Loucy (cell line): ENCODE measurements around the gene TARBP1.
A peak's percentile ranks its signal among the peaks of the same experiment; 100 is the strongest.
"Not testable (repeated sequence)": the region's sequence is repeated elsewhere in the genome, so short reads cannot be mapped to it uniquely, and the experiment has no call there.

Experiments
- H2AFZ ChIP-seq: fragments of 200-600 bp; sonication (generic); 2 replicates; pipeline ENCODE4 v1.6.0; 2016; ENCODE audit warnings: antibody characterized with exemption, mild to moderate bottlenecking, low read length, moderate library complexity
- H3F3A ChIP-seq: fragments of 200-600 bp; 2 replicates; pipeline ENCODE4 v1.6.0; 2016; ENCODE audit warnings: antibody characterized with exemption, low read depth, mild to moderate bottlenecking
- H3K27me3 ChIP-seq: fragments of 200-600 bp; sonication (generic); 2 replicates; pipeline ENCODE4 v1.6.1; 2014; ENCODE audit warnings: low read length, mild to moderate bottlenecking; ENCODE audit not compliant: insufficient read depth, poor library complexity, severe bottlenecking
- H3K36me3 ChIP-seq: fragments of 200-600 bp; sonication (generic); 2 replicates; pipeline ENCODE4 v1.6.1; 2016; ENCODE audit warnings: low read length; ENCODE audit not compliant: insufficient read depth
- H3K4me1 ChIP-seq: fragments of 200-600 bp; sonication (generic); 2 replicates; pipeline ENCODE4 v1.5.1; 2014; ENCODE audit warnings: low read length, mild to moderate bottlenecking; ENCODE audit not compliant: insufficient read depth, poor library complexity, severe bottlenecking
- H3K4me2 ChIP-seq: fragments of 200-600 bp; sonication (generic); 2 replicates; pipeline ENCODE4 v1.6.0; 2014; ENCODE audit warnings: antibody characterized with exemption, low read length, low read depth, mild to moderate bottlenecking; ENCODE audit not compliant: poor library complexity, severe bottlenecking
- H3K4me3 ChIP-seq: fragments of 200-600 bp; sonication (generic); 2 replicates; pipeline ENCODE4 v1.5.1; 2014; ENCODE audit warnings: low read length, mild to moderate bottlenecking, mixed read lengths; ENCODE audit not compliant: poor library complexity, severe bottlenecking
- H3K79me2 ChIP-seq: fragments of 200-600 bp; sonication (generic); 2 replicates; pipeline ENCODE4 v1.6.1; 2014; ENCODE audit warnings: low read length; ENCODE audit not compliant: insufficient read depth
- H3K9ac ChIP-seq: fragments of 200-600 bp; sonication (generic); 2 replicates; pipeline ENCODE4 v1.6.0; 2014; ENCODE audit warnings: mild to moderate bottlenecking, low read depth, low read length, moderate library complexity; ENCODE audit not compliant: poor library complexity, severe bottlenecking
- H3K9me2 ChIP-seq: fragments of 200-600 bp; sonication (generic); replicated peaks from 2 replicates; pipeline ENCODE4 v1.6.1; 2016; ENCODE audit warnings: low read depth, low read length, mixed read lengths
- H3K9me3 ChIP-seq: fragments of 200-600 bp; sonication (generic); 2 replicates; pipeline ENCODE4 v1.6.1; 2014; ENCODE audit warnings: mild to moderate bottlenecking, antibody characterized with exemption, low read length, low read depth; ENCODE audit not compliant: insufficient read depth
- H4K20me1 ChIP-seq: fragments of 200-600 bp; sonication (generic); 2 replicates; pipeline ENCODE4 v1.6.0; 2014; ENCODE audit warnings: antibody characterized with exemption, low read length, mild to moderate bottlenecking; ENCODE audit not compliant: insufficient read depth, poor library complexity, severe bottlenecking
- CTCF ChIP-seq: fragments of 200-600 bp; sonication (generic); conservative IDR thresholded peaks from 2 replicates; pipeline ENCODE4 v1.5.1; 2014; ENCODE audit warnings: mild to moderate bottlenecking, antibody characterized with exemption, low read length
- EZH2phosphoT487 ChIP-seq: fragments of 200-600 bp; IDR thresholded peaks from 2 replicates; pipeline ENCODE4 v1.6.1; 2018; ENCODE audit warnings: antibody characterized with exemption, mild to moderate bottlenecking, moderate library complexity, borderline replicate concordance

Gene TARBP1

DNA sequence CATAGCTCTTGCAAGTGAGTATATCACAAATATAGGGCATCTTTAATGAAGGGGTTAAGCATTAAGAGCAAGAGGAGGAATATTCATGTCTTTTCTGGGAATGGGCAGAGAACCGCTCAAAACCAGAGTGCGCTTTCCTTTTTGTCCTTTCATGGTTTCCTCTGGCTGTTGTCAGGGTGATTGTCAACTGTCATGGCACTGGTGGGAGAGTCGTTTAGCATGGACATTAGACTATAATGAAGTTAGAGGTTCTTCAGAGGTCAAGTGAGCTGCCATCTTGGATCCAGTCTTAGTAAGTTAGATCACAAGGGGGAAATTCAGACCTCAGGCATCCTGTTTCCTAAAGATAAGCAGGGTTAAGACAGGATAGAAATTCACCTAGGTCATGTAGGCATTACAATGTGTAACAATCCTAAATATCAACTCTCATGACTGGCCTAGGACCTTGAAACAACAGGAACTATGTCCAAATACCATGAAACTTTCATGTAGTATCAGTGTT lies 117.8 kb downstream of the TARBP1 start:
- H2AFZ ChIP-seq = 0 out of 2 replicates have a peak overlapping the region, but pooled peaks have one; percentile 14
- H3K4me1 ChIP-seq = peaks cover 4% of the 10 kb centered on the region
- no peaks in the 10 kb centered on the region for H4K20me1 ChIP-seq
- H3K9me3 ChIP-seq = no peaks in the 10 kb centered on the region
- no peaks in the 10 kb centered on the region for H3F3A ChIP-seq
- no peak overlapping the region for H3K4me3 ChIP-seq
- H3K4me2 ChIP-seq = no peak overlapping the region
- H3K27me3 ChIP-seq = no peaks in the 10 kb centered on the region
- H3K79me2 ChIP-seq = no peaks in the 10 kb centered on the region
- TF ChIP-seq CTCF (no peak), EZH2phosphoT487 (no peak)
- H3K9ac ChIP-seq = no peak overlapping the region
- H3K36me3 ChIP-seq = no peaks in the 10 kb centered on the region
- no peaks in the 10 kb centered on the region for H3K9me2 ChIP-seq

DNA sequence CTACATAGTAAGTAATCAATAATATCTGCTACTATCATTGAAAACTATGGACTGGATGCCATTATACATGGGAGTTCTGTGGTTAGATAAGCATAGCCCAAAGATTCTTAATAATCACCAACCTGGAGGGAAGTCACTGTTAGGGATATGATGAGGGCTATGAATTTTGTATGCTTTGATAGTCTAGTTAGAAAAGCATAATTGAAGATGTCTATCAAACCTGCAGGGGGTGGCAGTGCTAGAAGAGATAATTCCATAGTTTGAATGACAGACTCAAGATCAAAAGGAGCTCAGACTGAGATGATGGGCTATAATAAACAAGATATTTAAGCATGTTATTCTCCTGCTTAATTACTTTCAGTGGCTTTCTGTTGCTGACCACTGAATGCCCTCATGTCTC lies 121.1 kb downstream of the TARBP1 start:
- no peaks in the 10 kb centered on the region for H3F3A ChIP-seq
- no peaks in the 10 kb centered on the region for H3K79me2 ChIP-seq
- no peaks in the 10 kb centered on the region for H3K36me3 ChIP-seq
- H3K4me2 ChIP-seq = peak overlapping the region; percentile 11
- H4K20me1 ChIP-seq = no peaks in the 10 kb centered on the region
- peaks cover 15% of the 10 kb centered on the region for H3K27me3 ChIP-seq
- no peak overlapping the region for H2AFZ ChIP-seq
- no peak overlapping the region for H3K9ac ChIP-seq
- H3K9me2 ChIP-seq = no peaks in the 10 kb centered on the region
- peak overlapping the region; percentile 12 for H3K4me3 ChIP-seq
- H3K4me1 ChIP-seq = peaks cover 4% of the 10 kb centered on the region
- no peak for TF ChIP-seq EZH2phosphoT487
- H3K9me3 ChIP-seq = no peaks in the 10 kb centered on the region

DNA sequence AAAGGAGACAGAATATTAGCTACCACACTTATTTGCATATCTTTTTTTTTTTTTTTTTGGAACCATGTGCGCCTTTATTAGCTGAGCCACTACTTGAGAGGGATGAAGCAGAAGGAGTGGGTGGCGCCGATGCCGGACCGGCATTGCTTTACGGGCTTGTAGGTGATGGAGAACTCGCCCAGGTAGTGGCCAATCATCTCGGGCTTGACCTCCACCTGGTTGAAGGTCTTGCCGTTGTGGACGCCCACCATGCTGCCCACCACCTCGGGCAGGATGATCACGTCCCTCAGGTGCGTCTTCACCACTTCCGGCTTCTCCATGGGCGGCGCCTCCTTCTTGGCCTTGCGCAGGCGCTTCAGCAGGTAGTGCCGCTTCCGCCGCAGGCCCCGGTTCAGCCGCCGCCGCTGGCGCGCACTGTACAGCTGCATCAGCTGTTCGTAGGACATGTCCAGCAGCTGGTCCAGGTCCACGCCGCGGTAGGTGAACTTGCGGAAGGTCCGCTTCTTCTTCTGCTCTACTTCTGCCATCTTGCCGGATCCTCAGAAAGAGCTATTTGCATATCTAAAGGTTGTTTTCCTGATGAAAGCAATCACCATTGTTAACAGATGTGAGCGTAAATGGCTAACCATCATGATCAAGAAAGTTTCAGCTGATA lies 122.2 kb downstream of the TARBP1 start:
- H2AFZ ChIP-seq, H3K4me2 ChIP-seq, H3K9ac ChIP-seq, H3F3A ChIP-seq, H3K4me1 ChIP-seq, H3K79me2 ChIP-seq, H3K9me2 ChIP-seq, H4K20me1 ChIP-seq, H3K36me3 ChIP-seq, H3K9me3 ChIP-seq: not testable (repeated sequence)
- peak overlapping the region; percentile 12 for H3K4me3 ChIP-seq
- peaks cover 20% of the 10 kb centered on the region for H3K27me3 ChIP-seq

DNA sequence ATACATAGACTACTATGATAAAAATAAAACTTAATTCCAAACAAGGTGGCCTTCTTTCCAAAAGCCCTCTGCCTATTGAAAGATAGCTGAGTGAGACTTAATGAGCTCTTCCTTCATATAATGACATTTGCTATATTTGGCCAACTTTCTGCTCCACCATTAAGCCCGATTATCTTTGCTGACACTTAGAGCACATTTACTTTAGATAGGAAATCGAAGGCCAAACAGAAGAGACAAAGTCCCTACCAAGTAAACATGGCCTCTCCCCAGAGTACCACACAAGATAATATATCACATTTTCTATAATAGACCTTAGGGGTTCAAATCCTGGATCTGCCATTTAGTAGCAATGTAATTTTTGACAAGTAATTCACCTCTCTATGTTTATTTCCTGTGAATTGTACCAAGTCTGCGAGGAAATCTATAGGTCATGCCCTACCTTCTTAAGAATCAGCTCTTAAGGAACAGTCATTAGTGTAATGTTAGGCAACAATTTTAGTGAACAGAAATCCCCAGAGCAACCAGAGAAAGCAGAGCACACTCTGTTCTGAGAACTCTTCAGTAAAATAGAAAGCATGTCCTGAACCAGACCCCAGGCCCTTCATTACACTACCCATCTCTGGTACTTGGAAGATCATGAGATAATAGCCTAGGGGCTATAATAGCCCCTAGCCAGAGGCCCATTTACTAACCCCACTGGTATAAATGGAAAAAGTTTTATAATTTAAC lies 123.0 kb downstream of the TARBP1 start:
- H4K20me1 ChIP-seq = no peaks in the 10 kb centered on the region
- no peaks in the 10 kb centered on the region for H3K9me2 ChIP-seq
- peaks cover 1% of the 10 kb centered on the region for H3K4me1 ChIP-seq
- H3K9ac ChIP-seq = no peak overlapping the region
- H3K4me3 ChIP-seq = no peak overlapping the region
- TF ChIP-seq CTCF (no peak), EZH2phosphoT487 (no peak)
- H3K79me2 ChIP-seq = no peaks in the 10 kb centered on the region
- no peaks in the 10 kb centered on the region for H3K9me3 ChIP-seq
- H3F3A ChIP-seq = no peaks in the 10 kb centered on the region
- H2AFZ ChIP-seq = no peak overlapping the region
- H3K27me3 ChIP-seq = peaks cover 22% of the 10 kb centered on the region
- no peak overlapping the region for H3K4me2 ChIP-seq
- H3K36me3 ChIP-seq = no peaks in the 10 kb centered on the region
